Duodenal mucosa (tissue), 2 donors: ENCODE results near the gene DICER1.

ENCODE experiments used
- H3K27ac ChIP-seq: one replicate; pipeline ENCODE4 v1.7.0; 2013; ENCODE audit warnings: low read depth, low read length
- H3K27me3 ChIP-seq, 2 donors: one replicate each; pipeline ENCODE4 v1.7.0; 2013; ENCODE audit warnings: low read length in 2 of 2, control low read depth in 1 of 2; ENCODE audit not compliant: insufficient read depth in 2 of 2, control insufficient read depth in 1 of 2
- H3K36me3 ChIP-seq, 2 donors: one replicate each; pipeline ENCODE4 v1.7.0; 2013; ENCODE audit warnings: low read length in 2 of 2, control low read depth in 1 of 2; ENCODE audit not compliant: insufficient read depth in 2 of 2, control insufficient read depth in 1 of 2
- H3K4me1 ChIP-seq, 2 donors: one replicate each; pipeline ENCODE4 v1.7.0; 2013; ENCODE audit warnings: low read length in 2 of 2, control low read depth in 1 of 2; ENCODE audit not compliant: insufficient read depth in 2 of 2, control insufficient read depth in 1 of 2
- H3K4me3 ChIP-seq, 2 donors: one replicate each; pipeline ENCODE4 v1.7.0; 2013; ENCODE audit warnings: low read length in 2 of 2, low read depth in 1 of 2
- H3K9ac ChIP-seq, 2 donors: one replicate each; pipeline ENCODE4 v1.7.0; 2013; ENCODE audit warnings: low read length in 2 of 2, low read depth in 1 of 2
- H3K9me3 ChIP-seq, 2 donors: one replicate each; pipeline ENCODE4 v1.7.0; 2013; ENCODE audit warnings: low read length in 2 of 2, control low read depth in 1 of 2; ENCODE audit not compliant: control insufficient read depth in 1 of 2

The DICER1 gene

GRCh38 chr14:95096476-95096875 lies 60.9 kb downstream of the DICER1 start:
- no peak overlapping the region for H3K4me3 ChIP-seq
- no peaks in the 10 kb centered on the region for H3K27me3 ChIP-seq
- H3K27ac ChIP-seq = no peak overlapping the region
- no peak overlapping the region for H3K9ac ChIP-seq
- H3K9me3 ChIP-seq = no peaks in the 10 kb centered on the region
- H3K4me1 ChIP-seq = no peaks in the 10 kb centered on the region
- peaks cover 39 to 51% of the 10 kb centered on the region in 2 donors for H3K36me3 ChIP-seq

- Histone ChIP-seq H3K9me3 (no peaks in the 10 kb centered on the region), H3K27ac (no peak overlapping the region), H3K4me3 (no peak overlapping the region), H3K9ac (no peak overlapping the region), H3K36me3 (peaks cover 37 to 51% of the 10 kb centered on the region in 2 donors), H3K4me1 (no peaks in the 10 kb centered on the region), H3K27me3 (no peaks in the 10 kb centered on the region)
Observed at GRCh38 chr14:95095996-95096395, 61.3 kb downstream of the DICER1 start.

GRCh38 chr14:95092723-95093122 lies 64.6 kb downstream of the DICER1 start:
- H3K9ac ChIP-seq = no peak overlapping the region
- H3K9me3 ChIP-seq = no peaks in the 10 kb centered on the region
- H3K27me3 ChIP-seq = no peaks in the 10 kb centered on the region
- peaks cover 38 to 70% of the 10 kb centered on the region in 2 donors for H3K36me3 ChIP-seq
- no peaks in the 10 kb centered on the region for H3K4me1 ChIP-seq
- no peak overlapping the region for H3K4me3 ChIP-seq
- H3K27ac ChIP-seq = no peak overlapping the region

- Histone ChIP-seq H3K27ac (no peak overlapping the region), H3K27me3 (no peaks in the 10 kb centered on the region), H3K4me1 (no peaks in the 10 kb centered on the region), H3K9me3 (no peaks in the 10 kb centered on the region), H3K4me3 (no peak overlapping the region), H3K9ac (no peak overlapping the region), H3K36me3 (peaks cover 38 to 80% of the 10 kb centered on the region in 2 donors)
Observed at GRCh38 chr14:95091581-95091980, 65.7 kb downstream of the DICER1 start.

- no peaks in the 10 kb centered on the region for H3K27me3 ChIP-seq
- no peaks in the 10 kb centered on the region for H3K9me3 ChIP-seq
- no peaks in the 10 kb centered on the region for H3K4me1 ChIP-seq
- no peak overlapping the region for H3K9ac ChIP-seq
- H3K4me3 ChIP-seq = no peak overlapping the region
- no peak overlapping the region for H3K27ac ChIP-seq
- peaks cover 24 to 71% of the 10 kb centered on the region in 2 donors for H3K36me3 ChIP-seq
Observed at GRCh38 chr14:95088665-95089064, 68.7 kb downstream of the DICER1 start.

- H3K27ac ChIP-seq = no peak overlapping the region
- no peaks in the 10 kb centered on the region for H3K27me3 ChIP-seq
- no peaks in the 10 kb centered on the region for H3K9me3 ChIP-seq
- no peak overlapping the region for H3K9ac ChIP-seq
- H3K36me3 ChIP-seq = peaks cover 20 to 63% of the 10 kb centered on the region in 2 donors
- H3K4me3 ChIP-seq = no peak overlapping the region
- H3K4me1 ChIP-seq = no peaks in the 10 kb centered on the region
Observed at GRCh38 chr14:95087619-95088018, 69.7 kb downstream of the DICER1 start.

GRCh38 chr14:95085321-95085720 lies 72.0 kb downstream of the DICER1 start:
- H3K36me3 ChIP-seq = peaks cover 5 to 42% of the 10 kb centered on the region in 2 donors

GRCh38 chr14:95078867-95079266 lies 78.5 kb downstream of the DICER1 start:
- Histone ChIP-seq H3K27me3 (no peaks in the 10 kb centered on the region), H3K27ac (no peak overlapping the region), H3K4me1 (no peaks in the 10 kb centered on the region), H3K9ac (no peak overlapping the region), H3K36me3 (no peaks in the 10 kb centered on the region), H3K4me3 (no peak overlapping the region), H3K9me3 (peaks cover 0 to 2% of the 10 kb centered on the region in 2 donors)

More at GRCh38 chr14:95085321-95085720, 72.0 kb downstream of the DICER1 start:
- Histone ChIP-seq H3K27me3 (no peaks in the 10 kb centered on the region), H3K27ac (no peak overlapping the region), H3K4me1 (no peaks in the 10 kb centered on the region), H3K9me3 (no peaks in the 10 kb centered on the region), H3K9ac (no peak overlapping the region), H3K4me3 (no peak overlapping the region)

GRCh38 chr14:95077345-95077744 lies 80.0 kb downstream of the DICER1 start:
- H3K4me3 ChIP-seq = no peak overlapping the region
- H3K9ac ChIP-seq = no peak overlapping the region
- no peaks in the 10 kb centered on the region for H3K36me3 ChIP-seq
- no peaks in the 10 kb centered on the region for H3K27me3 ChIP-seq
- peaks cover 0 to 2% of the 10 kb centered on the region in 2 donors for H3K9me3 ChIP-seq
- H3K4me1 ChIP-seq = no peaks in the 10 kb centered on the region
- no peak overlapping the region for H3K27ac ChIP-seq

- Histone ChIP-seq H3K36me3 (no peaks in the 10 kb centered on the region), H3K4me3 (no peak overlapping the region), H3K27me3 (peaks cover 0 to under 1% of the 10 kb centered on the region in 2 donors), H3K4me1 (no peaks in the 10 kb centered on the region), H3K9ac (no peak overlapping the region), H3K27ac (no peak overlapping the region), H3K9me3 (peaks cover 0 to 2% of the 10 kb centered on the region in 2 donors)
Observed at GRCh38 chr14:95075789-95076188, 81.5 kb downstream of the DICER1 start.

- peaks cover 0 to 6% of the 10 kb centered on the region in 2 donors for H3K27me3 ChIP-seq
- H3K4me3 ChIP-seq = no peak overlapping the region
- no peaks in the 10 kb centered on the region for H3K36me3 ChIP-seq
- H3K9me3 ChIP-seq = peaks cover 0 to 2% of the 10 kb centered on the region in 2 donors
- no peak overlapping the region for H3K9ac ChIP-seq
- no peak overlapping the region for H3K27ac ChIP-seq
- H3K4me1 ChIP-seq = no peaks in the 10 kb centered on the region
Observed at GRCh38 chr14:95073947-95074346, 83.4 kb downstream of the DICER1 start.
